H1 (cell line): Measurements from ENCODE around the gene CA7.

Experiments
- BACH1 ChIP-seq: IDR thresholded peaks from 2 replicates; pipeline ENCODE4 v1.6.1; 2012; ENCODE audit warnings: low read length, improper control_type of control experiment
- CBX5 ChIP-seq: fragments of 300-800, 300-1000 bp; sonication (generic); IDR thresholded peaks from 2 replicates; pipeline ENCODE4 v1.7.1; 2016; ENCODE audit warnings: antibody characterized with exemption, low read length, low read depth
- CHD2 ChIP-seq: IDR thresholded peaks from 2 replicates; pipeline ENCODE4 v1.6.1; 2012; ENCODE audit warnings: low read length, improper control_type of control experiment
- CREB1 ChIP-seq: IDR thresholded peaks from 2 replicates; pipeline ENCODE4 v1.6.1; 2012; ENCODE audit warnings: inconsistent platforms
- EZH2 ChIP-seq: fragments of 200-600 bp; sonication (generic); IDR thresholded peaks from 2 replicates; pipeline ENCODE4 v1.7.1; 2012; ENCODE audit warnings: low read depth, mild to moderate bottlenecking, moderate library complexity, low read length, inconsistent platforms; ENCODE audit not compliant: severe bottlenecking
- JUND ChIP-seq: IDR thresholded peaks from 2 replicates; pipeline ENCODE4 v1.6.1; 2011; ENCODE audit warnings: mild to moderate bottlenecking, improper control_type of control experiment, low read length
- POLR2A ChIP-seq, 2 experiments: IDR thresholded peaks; 1 replicate in 1 of 2; 2 replicates in 1 of 2; pipeline ENCODE4 v1.6.1; 2011; ENCODE audit warnings: low read depth in 2 of 2, low read length in 2 of 2, mild to moderate bottlenecking in 2 of 2; ENCODE audit errors: control extremely low read depth in 1 of 2
- POLR2AphosphoS5 ChIP-seq: IDR thresholded peaks from 2 replicates; pipeline ENCODE4 v1.6.1; 2011; ENCODE audit warnings: low read depth, low read length
- YY1 ChIP-seq: IDR thresholded peaks from 2 replicates; pipeline ENCODE4 v1.6.1; 2011; ENCODE audit warnings: low read depth, mild to moderate bottlenecking, low read length
- TF ChIP-seq, protein P1 (sequence below), 3 experiments: IDR thresholded peaks; 1 replicate in 2 of 3; 2 replicates in 1 of 3; pipeline versions ENCODE4 v1.5.1 to v1.6.1; 2011; ENCODE audit warnings: low read length in 3 of 3, mild to moderate bottlenecking in 3 of 3, inconsistent platforms in 2 of 3, low read depth in 1 of 3, moderate library complexity in 1 of 3; ENCODE audit not compliant: insufficient read depth in 1 of 3; ENCODE audit errors: control extremely low read depth in 1 of 3
- TF ChIP-seq, protein P2 (sequence below): IDR thresholded peaks from 2 replicates; pipeline ENCODE4 v1.6.1; 2012; ENCODE audit warnings: inconsistent platforms

DNA sequence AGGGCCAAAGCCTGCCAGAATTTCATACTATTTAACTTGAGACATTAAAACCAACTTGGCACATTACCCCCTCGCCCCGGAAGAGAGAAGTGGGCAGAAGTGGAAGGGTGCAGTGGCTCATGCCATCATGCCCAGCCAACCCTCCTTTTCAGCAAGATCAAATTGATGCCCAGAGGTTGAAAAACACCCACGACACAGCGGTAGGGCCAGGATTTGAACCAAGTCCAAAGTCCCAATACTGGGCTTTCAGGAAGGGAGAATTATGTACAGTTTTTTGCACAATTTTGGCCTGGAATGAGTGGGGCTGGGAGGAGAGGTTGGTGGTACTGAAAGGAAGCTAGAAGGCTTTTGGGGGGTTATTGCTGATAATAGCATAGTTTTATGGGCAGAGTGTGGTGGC is 47.1 kb downstream of the CA7 start:
- TF ChIP-seq CBX5 (no peak), CREB1 (no peak), EZH2 (no peak), JUND (no peak), POLR2A (IDR thresholded peaks at IDR 0.05; ENCODE audit: control extremely low read depth in 1 of 2, low read depth in 2 of 2, low read length in 2 of 2) (no peak), YY1 (no peak), BACH1 (no peak), CHD2 (no peak), POLR2AphosphoS5 (no peak)
- TF ChIP-seq, protein P1, sequence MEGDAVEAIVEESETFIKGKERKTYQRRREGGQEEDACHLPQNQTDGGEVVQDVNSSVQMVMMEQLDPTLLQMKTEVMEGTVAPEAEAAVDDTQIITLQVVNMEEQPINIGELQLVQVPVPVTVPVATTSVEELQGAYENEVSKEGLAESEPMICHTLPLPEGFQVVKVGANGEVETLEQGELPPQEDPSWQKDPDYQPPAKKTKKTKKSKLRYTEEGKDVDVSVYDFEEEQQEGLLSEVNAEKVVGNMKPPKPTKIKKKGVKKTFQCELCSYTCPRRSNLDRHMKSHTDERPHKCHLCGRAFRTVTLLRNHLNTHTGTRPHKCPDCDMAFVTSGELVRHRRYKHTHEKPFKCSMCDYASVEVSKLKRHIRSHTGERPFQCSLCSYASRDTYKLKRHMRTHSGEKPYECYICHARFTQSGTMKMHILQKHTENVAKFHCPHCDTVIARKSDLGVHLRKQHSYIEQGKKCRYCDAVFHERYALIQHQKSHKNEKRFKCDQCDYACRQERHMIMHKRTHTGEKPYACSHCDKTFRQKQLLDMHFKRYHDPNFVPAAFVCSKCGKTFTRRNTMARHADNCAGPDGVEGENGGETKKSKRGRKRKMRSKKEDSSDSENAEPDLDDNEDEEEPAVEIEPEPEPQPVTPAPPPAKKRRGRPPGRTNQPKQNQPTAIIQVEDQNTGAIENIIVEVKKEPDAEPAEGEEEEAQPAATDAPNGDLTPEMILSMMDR (IDR thresholded peaks at IDR 0.05; ENCODE audit: control extremely low read depth in 1 of 3, insufficient read depth in 1 of 3, low read depth in 1 of 3, low read length in 3 of 3): no peak
- TF ChIP-seq, protein P2, sequence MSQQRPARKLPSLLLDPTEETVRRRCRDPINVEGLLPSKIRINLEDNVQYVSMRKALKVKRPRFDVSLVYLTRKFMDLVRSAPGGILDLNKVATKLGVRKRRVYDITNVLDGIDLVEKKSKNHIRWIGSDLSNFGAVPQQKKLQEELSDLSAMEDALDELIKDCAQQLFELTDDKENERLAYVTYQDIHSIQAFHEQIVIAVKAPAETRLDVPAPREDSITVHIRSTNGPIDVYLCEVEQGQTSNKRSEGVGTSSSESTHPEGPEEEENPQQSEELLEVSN: no peak
